Astrocyte (in vitro differentiated cells and primary cell): ENCODE measurements around the gene RAB27B.

ENCODE experiments used
- CTCF ChIP-seq: IDR thresholded peaks from 2 replicates; pipeline ENCODE4 v1.5.1; 2011; ENCODE audit warnings: low read depth, mild to moderate bottlenecking, inconsistent platforms, low read length, moderate library complexity; ENCODE audit not compliant: insufficient read depth
- EZH2 ChIP-seq: IDR thresholded peaks from 2 replicates; pipeline ENCODE4 v1.6.1; 2012; ENCODE audit warnings: mild to moderate bottlenecking, low read length, inconsistent platforms; ENCODE audit not compliant: insufficient read depth

GRCh38 chr18:54801374-54801773, 26.9 kb upstream of the RAB27B start:
- TF ChIP-seq EZH2, result no peak
- TF ChIP-seq CTCF, result no peak
